ENCODE measurements around the gene SUFU. TPM values are rescaled to one million over a fixed set of nuclear protein-coding genes. Genes with fewer than 3 reads are reported as not detected.

Gene SUFU
- total and polyA plus RNA-seq, 2 of the 8 experiments (the other 6 are each of a cell fraction or from before 2014, with no cell fraction given): 7.0 to 10.8 TPM

- ChIA-PET POLR2A (ENCODE audit: partially characterized antibody) (interaction anchor here (1.0 kb wide), 1 partner anchor 11 kb away, joined by 3 read pairs; no protein-coding TSS in a partner anchor), CTCF (ENCODE audit: partially characterized antibody) (interaction anchor here (1.6 kb wide), 1 partner anchor 10 kb away, joined by 4 read pairs; no protein-coding TSS in a partner anchor)
- Histone ChIP-seq H4K91ac (replicated peaks; ENCODE audit: insufficient read length, low read length) (no peak overlapping the region), H4K20me1 (replicated peaks in 1 of 2; ENCODE audit: control insufficient read depth in 1 of 2, insufficient read depth in 2 of 2, low read length in 2 of 2) (peaks cover 2 to 4% of the 10 kb centered on the region in 2 experiments), H2AK5ac (ENCODE audit: low read depth, low read length) (no peak overlapping the region), H2BK20ac (ENCODE audit: low read length) (no peak overlapping the region), H3K36me3 (ENCODE audit: control insufficient read depth in 2 of 4, insufficient read depth in 4 of 4, low read length in 3 of 4) (no peaks in the 10 kb centered on the region), H3K4ac (replicated peaks; ENCODE audit: insufficient read length, low read depth, low read length) (no peak overlapping the region), H3K14ac (ENCODE audit: insufficient read length) (no peak overlapping the region), H3K9ac (replicated peaks in 1 of 4; ENCODE audit: extremely low read depth in 1 of 4, low read depth in 3 of 4, low read length in 3 of 4) (no peak overlapping the region), H3K9me3 (ENCODE audit: insufficient read depth in 2 of 2, low read depth in 1 of 2, low read length in 1 of 2) (no peaks in the 10 kb centered on the region), H4K8ac (ENCODE audit: extremely low read depth, insufficient read depth, low read length) (no peak overlapping the region), H3K4me1 (replicated peaks in 1 of 4; ENCODE audit: control insufficient read depth in 3 of 4, insufficient read depth in 4 of 4, low read length in 3 of 4) (no peaks in the 10 kb centered on the region), H3K79me1 (ENCODE audit: low read depth, low read length) (no peaks in the 10 kb centered on the region), H3K79me2 (ENCODE audit: control insufficient read depth in 1 of 2, insufficient read depth in 2 of 2, low read length in 2 of 2) (no peaks in the 10 kb centered on the region), H3K27ac (ENCODE audit: low read depth, low read length) (no peak overlapping the region), H2BK120ac (replicated peaks; ENCODE audit: low read depth, low read length) (no peak overlapping the region), H2BK5ac (ENCODE audit: low read depth, low read length) (no peak overlapping the region), H2BK12ac (ENCODE audit: low read depth, low read length) (no peak overlapping the region), H3K18ac (ENCODE audit: extremely low read depth, low read length) (no peak overlapping the region), H2BK15ac (ENCODE audit: low read length) (no peak overlapping the region), H3K23ac (ENCODE audit: insufficient read length) (no peak overlapping the region), H3K4me2 (ENCODE audit: insufficient read depth in 1 of 2, low read depth in 2 of 2, low read length in 2 of 2) (no peak overlapping the region), H3K56ac (replicated peaks; ENCODE audit: insufficient read length, low read depth, low read length) (no peak overlapping the region), H2AFZ (ENCODE audit: low read length) (no peak overlapping the region), H3K4me3 (ENCODE audit: extremely low read depth in 1 of 4, insufficient read depth in 2 of 4, low read depth in 3 of 4, low read length in 4 of 4) (no peak overlapping the region), H3K27me3 (replicated peaks in 1 of 4; ENCODE audit: control insufficient read depth in 3 of 4, extremely low read depth in 1 of 4, insufficient read depth in 3 of 4, low read length in 3 of 4) (no peaks in the 10 kb centered on the region), H4K5ac (ENCODE audit: insufficient read length, low read depth, low read length) (no peak overlapping the region), H3K23me2 (ENCODE audit: low read depth, low read length) (no peaks in the 10 kb centered on the region)
- WGBS, 2 experiments (ENCODE audit: extremely low coverage in 1 of 2, insufficient coverage in 1 of 2, insufficient read length in 1 of 2, insufficient replicate concordance in 2 of 2, low coverage in 1 of 2, low lambda C conversion rate in 2 of 2, missing lambda C conversion rate in 1 of 2): 85% methylated on average over 2 of the region's 2 CpGs; no CpG with 5 or more reads in 1 of the 2 experiments
- no peak for DNase-seq (ENCODE audit: low read depth in 1 of 2, low spot score in 2 of 2)
- no peak for FAIRE-seq
- TF ChIP-seq JUN (IDR thresholded peaks at IDR 0.05; ENCODE audit: low read depth, low read length) (no peak), ATF3 (IDR thresholded peaks at IDR 0.05; ENCODE audit: insufficient read depth, low read depth, low read length) (no peak), HDAC2 (IDR thresholded peaks at IDR 0.05; ENCODE audit: borderline replicate concordance in 1 of 2, low read depth in 2 of 2, low read length in 2 of 2) (no peak), RFX5 (IDR thresholded peaks at IDR 0.05; ENCODE audit: borderline replicate concordance, low read depth, low read length) (no peak), GABPA (IDR thresholded peaks at IDR 0.05; ENCODE audit: borderline replicate concordance, insufficient read depth, low read length) (no peak), POLR2AphosphoS5 (IDR thresholded peaks at IDR 0.05; ENCODE audit: low read depth, low read length) (no peak), ZNF274 (IDR thresholded peaks at IDR 0.05; ENCODE audit: borderline replicate concordance, extremely low read depth, low read length) (no peak), CREB1 (IDR thresholded peaks at IDR 0.05) (no peak), KDM5A (IDR thresholded peaks at IDR 0.05; ENCODE audit: low read length) (no peak), BCL11A (IDR thresholded peaks at IDR 0.05; ENCODE audit: low read depth in 2 of 2, low read length in 2 of 2) (no peak), YY1 (IDR thresholded peaks at IDR 0.05; ENCODE audit: low read depth, low read length) (no peak), RXRA (IDR thresholded peaks at IDR 0.05; ENCODE audit: insufficient read depth, low read depth, low read length) (no peak), TCF12 (IDR thresholded peaks at IDR 0.05; ENCODE audit: low read depth, low read length) (no peak), NRF1 (IDR thresholded peaks at IDR 0.05; ENCODE audit: low read depth, low read length) (no peak), MAFK (IDR thresholded peaks at IDR 0.05; ENCODE audit: low read depth, low read length) (no peak)
Observed at GRCh38 chr10:102538811-102539210, 35.0 kb downstream of the SUFU start.

Data from H1 (cell line).